Ishikawa (cell line): Measurements from ENCODE around the gene SLCO3A1.

Source experiments
- FOXM1 ChIP-seq: IDR thresholded peaks from 2 replicates; pipeline ENCODE4 v1.6.1; 2012; ENCODE audit warnings: low read depth, borderline replicate concordance
- ZBTB7A ChIP-seq: IDR thresholded peaks from 2 replicates; pipeline ENCODE4 v1.6.1; 2012; ENCODE audit warnings: low read depth
- TF ChIP-seq, protein P1 (sequence below): IDR thresholded peaks from 2 replicates; pipeline ENCODE4 v1.6.1; 2012; ENCODE audit warnings: low read depth, mild to moderate bottlenecking

DNA sequence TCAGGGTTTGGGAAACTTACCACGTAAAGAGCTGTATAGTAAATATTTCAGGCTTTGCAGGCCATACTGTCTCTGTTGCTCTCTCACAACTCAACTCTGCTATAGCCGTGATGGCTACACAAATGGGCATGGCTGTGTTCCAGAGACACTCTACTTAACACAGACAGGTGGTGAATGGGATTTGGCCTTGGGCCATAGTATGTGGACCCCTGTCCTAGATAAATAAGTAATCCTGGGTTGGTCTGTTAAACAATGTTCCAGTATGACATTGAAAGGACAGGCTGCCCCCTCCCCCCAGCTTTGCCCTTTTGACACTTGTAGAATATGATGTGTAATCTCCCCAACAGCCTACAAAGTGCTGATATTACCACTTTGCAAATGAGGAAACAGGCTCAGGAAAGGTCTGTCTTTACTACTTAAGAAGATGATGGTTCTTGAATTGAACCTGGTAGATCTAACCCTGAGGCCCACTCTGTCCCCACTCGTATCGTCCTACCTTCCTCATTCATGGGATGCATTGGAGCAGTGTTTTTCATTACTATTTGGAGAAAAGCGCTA lies 38.4 kb downstream of the SLCO3A1 start:
- TF ChIP-seq ZBTB7A, result no peak
- no peak for TF ChIP-seq FOXM1
- TF ChIP-seq, protein P1, sequence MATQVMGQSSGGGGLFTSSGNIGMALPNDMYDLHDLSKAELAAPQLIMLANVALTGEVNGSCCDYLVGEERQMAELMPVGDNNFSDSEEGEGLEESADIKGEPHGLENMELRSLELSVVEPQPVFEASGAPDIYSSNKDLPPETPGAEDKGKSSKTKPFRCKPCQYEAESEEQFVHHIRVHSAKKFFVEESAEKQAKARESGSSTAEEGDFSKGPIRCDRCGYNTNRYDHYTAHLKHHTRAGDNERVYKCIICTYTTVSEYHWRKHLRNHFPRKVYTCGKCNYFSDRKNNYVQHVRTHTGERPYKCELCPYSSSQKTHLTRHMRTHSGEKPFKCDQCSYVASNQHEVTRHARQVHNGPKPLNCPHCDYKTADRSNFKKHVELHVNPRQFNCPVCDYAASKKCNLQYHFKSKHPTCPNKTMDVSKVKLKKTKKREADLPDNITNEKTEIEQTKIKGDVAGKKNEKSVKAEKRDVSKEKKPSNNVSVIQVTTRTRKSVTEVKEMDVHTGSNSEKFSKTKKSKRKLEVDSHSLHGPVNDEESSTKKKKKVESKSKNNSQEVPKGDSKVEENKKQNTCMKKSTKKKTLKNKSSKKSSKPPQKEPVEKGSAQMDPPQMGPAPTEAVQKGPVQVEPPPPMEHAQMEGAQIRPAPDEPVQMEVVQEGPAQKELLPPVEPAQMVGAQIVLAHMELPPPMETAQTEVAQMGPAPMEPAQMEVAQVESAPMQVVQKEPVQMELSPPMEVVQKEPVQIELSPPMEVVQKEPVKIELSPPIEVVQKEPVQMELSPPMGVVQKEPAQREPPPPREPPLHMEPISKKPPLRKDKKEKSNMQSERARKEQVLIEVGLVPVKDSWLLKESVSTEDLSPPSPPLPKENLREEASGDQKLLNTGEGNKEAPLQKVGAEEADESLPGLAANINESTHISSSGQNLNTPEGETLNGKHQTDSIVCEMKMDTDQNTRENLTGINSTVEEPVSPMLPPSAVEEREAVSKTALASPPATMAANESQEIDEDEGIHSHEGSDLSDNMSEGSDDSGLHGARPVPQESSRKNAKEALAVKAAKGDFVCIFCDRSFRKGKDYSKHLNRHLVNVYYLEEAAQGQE, result no peak
